HepG2 (cell line): ENCODE measurements around the gene SFT2D1. TPM values are rescaled to one million over a fixed set of nuclear protein-coding genes. Genes with fewer than 3 reads are reported as not detected.

ENCODE experiments used
- FOXP1 ChIP-seq, 2 experiments: fragments of 450-650 bp in 1 of 2; IDR thresholded peaks; 2 replicates each; pipeline ENCODE4 v1.6.1; 2017 to 2018; ENCODE audit warnings: antibody characterized with exemption in 1 of 2
- HDAC2 ChIP-seq: sonication (generic); formaldehyde crosslinking; IDR thresholded peaks from 2 replicates; pipeline ENCODE4 v1.4.0; 2020; ENCODE audit warnings: missing genetic modification reagents
- ISX ChIP-seq: sonication (generic); formaldehyde crosslinking; conservative IDR thresholded peaks from 2 replicates; pipeline ENCODE4 v1.5.0; 2020; ENCODE audit warnings: missing genetic modification reagents
- MIXL1 ChIP-seq: IDR thresholded peaks from 2 replicates; pipeline ENCODE4 v1.6.1; 2016
- MYNN ChIP-seq: sonication (generic); formaldehyde crosslinking; IDR thresholded peaks from 2 replicates; pipeline ENCODE4 v1.4.0; 2020; ENCODE audit warnings: mild to moderate bottlenecking, low read depth, missing genetic modification reagents
- POLR2AphosphoS2 ChIP-seq: IDR thresholded peaks from 2 replicates; pipeline ENCODE4 v1.6.1; 2011; ENCODE audit warnings: low read depth, low read length, improper control_type of control experiment
- SIN3B ChIP-seq: fragments of 150-350 bp; IDR thresholded peaks from 2 replicates; pipeline ENCODE4 v1.6.1; 2014; ENCODE audit warnings: low read length
- SMAD1 ChIP-seq: sonication (generic); formaldehyde crosslinking; IDR thresholded peaks from 2 replicates; pipeline ENCODE4 v1.4.0; 2020; ENCODE audit warnings: missing genetic modification reagents, low read depth, mild to moderate bottlenecking, borderline replicate concordance
- SOX6 ChIP-seq, 2 experiments: fragments of 450-650 bp in 1 of 2; sonication (generic) in 1 of 2; formaldehyde crosslinking in 1 of 2; IDR thresholded peaks; 2 replicates each; pipeline versions ENCODE4 v1.4.0 to v1.6.1; 2017 to 2020; ENCODE audit warnings: antibody characterized with exemption in 1 of 2, mild to moderate bottlenecking in 1 of 2, missing genetic modification reagents in 1 of 2
- SRSF1 ChIP-seq: fragments of 200-400 bp; formaldehyde crosslinking; optimal IDR thresholded peaks from 2 replicates; pipeline ENCODE3; 2017; ENCODE audit warnings: mild to moderate bottlenecking, low read depth, low read length, moderate library complexity
- U2AF2 ChIP-seq: fragments of 200-400 bp; formaldehyde crosslinking; IDR thresholded peaks from 2 replicates; pipeline ENCODE4 v1.6.1; 2017; ENCODE audit warnings: low read depth, mild to moderate bottlenecking, low read length
- ZFP1 ChIP-seq: IDR thresholded peaks from 2 replicates; pipeline ENCODE4 v1.6.1; 2016
- ZNF12 ChIP-seq: sonication (generic); formaldehyde crosslinking; IDR thresholded peaks from 2 replicates; pipeline ENCODE4 v1.5.0; 2020; ENCODE audit warnings: missing genetic modification reagents
- ZNF263 ChIP-seq: sonication (generic); formaldehyde crosslinking; IDR thresholded peaks from 2 replicates; pipeline ENCODE4 v1.4.0; 2020; ENCODE audit warnings: missing genetic modification reagents
- ZNF674 ChIP-seq: sonication (generic); formaldehyde crosslinking; IDR thresholded peaks from 2 replicates; pipeline ENCODE4 v1.5.0; 2020; ENCODE audit warnings: low read depth, mild to moderate bottlenecking, missing genetic modification reagents
- ZNF816 ChIP-seq: sonication (generic); formaldehyde crosslinking; IDR thresholded peaks from 2 replicates; pipeline ENCODE4 v1.8.0; 2022; ENCODE audit warnings: missing genetic modification reagents, mild to moderate bottlenecking, borderline replicate concordance
- ZSCAN21 ChIP-seq: sonication (generic); formaldehyde crosslinking; IDR thresholded peaks from 2 replicates; pipeline ENCODE4 v1.8.0; 2022; ENCODE audit warnings: mild to moderate bottlenecking, missing genetic modification reagents, moderate library complexity, borderline replicate concordance
- polyA plus RNA-seq, 8 experiments: library from polyadenylated mRNA; depleted of rRNA in 3 of 8; stranded (reverse) in 7 of 8; unstranded in 1 of 8; fragments of >200 nt; fragmentation: Illumina TruSeq in 4 of 8; extraction: Trizol in 4 of 8; gene quantifications; 2 replicates each; pipeline versions ENCODE4 v1.2.1 to v1.2.3, GENCODE V29; 2011 to 2016; ENCODE audit warnings: low read depth in 4 of 8, missing spikeins in 1 of 8, mixed read lengths in 1 of 8; ENCODE audit not compliant: insufficient read depth in 1 of 8
- total RNA-seq, 5 experiments: library from RNA; depleted of rRNA; stranded (reverse); fragments of >200 nt; fragmentation: Illumina TruSeq; extraction: Trizol; gene quantifications; 2 replicates each; pipeline ENCODE4 v1.2.3, GENCODE V29; 2016; ENCODE audit warnings: low read depth in 1 of 5
- TF ChIP-seq, protein P1 (sequence below): sonication (generic); formaldehyde crosslinking; IDR thresholded peaks from 2 replicates; pipeline ENCODE4 v1.5.0; 2020; ENCODE audit warnings: mild to moderate bottlenecking, missing genetic modification reagents
- TF ChIP-seq, protein P2 (sequence below): sonication (generic); formaldehyde crosslinking; IDR thresholded peaks from 2 replicates; pipeline ENCODE4 v1.5.1; 2020; ENCODE audit warnings: missing genetic modification reagents, mild to moderate bottlenecking, borderline replicate concordance
- TF ChIP-seq, protein P3 (sequence below), 2 experiments: sonication (generic) in 1 of 2; formaldehyde crosslinking in 1 of 2; IDR thresholded peaks; 2 replicates each; pipeline versions ENCODE4 v1.4.0 to v1.6.1; 2018 to 2020; ENCODE audit warnings: missing genetic modification reagents in 2 of 2, borderline replicate concordance in 1 of 2, low read depth in 1 of 2, mild to moderate bottlenecking in 1 of 2, missing biosample characterization in 1 of 2
- TF ChIP-seq, protein P4 (sequence below): sonication (generic); formaldehyde crosslinking; IDR thresholded peaks from 2 replicates; pipeline ENCODE4 v1.4.0; 2020; ENCODE audit warnings: mild to moderate bottlenecking, missing genetic modification reagents

Gene SFT2D1
- total and polyA plus RNA-seq, 2 of the 13 experiments (the other 11 are each of a cell fraction or from before 2014, with no cell fraction given), result 115 to 147 TPM

GRCh38 chr6:166382933-166383801, 40.8 kb upstream of the SFT2D1 start, which contains the start of gene MPC1 (continued):
- TF ChIP-seq, protein P1, sequence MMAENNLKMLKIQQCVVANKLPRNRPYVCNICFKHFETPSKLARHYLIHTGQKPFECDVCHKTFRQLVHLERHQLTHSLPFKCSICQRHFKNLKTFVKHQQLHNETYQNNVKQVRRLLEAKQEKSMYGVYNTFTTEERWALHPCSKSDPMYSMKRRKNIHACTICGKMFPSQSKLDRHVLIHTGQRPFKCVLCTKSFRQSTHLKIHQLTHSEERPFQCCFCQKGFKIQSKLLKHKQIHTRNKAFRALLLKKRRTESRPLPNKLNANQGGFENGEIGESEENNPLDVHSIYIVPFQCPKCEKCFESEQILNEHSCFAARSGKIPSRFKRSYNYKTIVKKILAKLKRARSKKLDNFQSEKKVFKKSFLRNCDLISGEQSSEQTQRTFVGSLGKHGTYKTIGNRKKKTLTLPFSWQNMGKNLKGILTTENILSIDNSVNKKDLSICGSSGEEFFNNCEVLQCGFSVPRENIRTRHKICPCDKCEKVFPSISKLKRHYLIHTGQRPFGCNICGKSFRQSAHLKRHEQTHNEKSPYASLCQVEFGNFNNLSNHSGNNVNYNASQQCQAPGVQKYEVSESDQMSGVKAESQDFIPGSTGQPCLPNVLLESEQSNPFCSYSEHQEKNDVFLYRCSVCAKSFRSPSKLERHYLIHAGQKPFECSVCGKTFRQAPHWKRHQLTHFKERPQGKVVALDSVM (CRISPR knock-in tag), result peak; percentile 50
- TF ChIP-seq ISX (CRISPR knock-in tag), result peak; percentile 19; the same call in 1 of the 2 replicates
- TF ChIP-seq, protein P2, sequence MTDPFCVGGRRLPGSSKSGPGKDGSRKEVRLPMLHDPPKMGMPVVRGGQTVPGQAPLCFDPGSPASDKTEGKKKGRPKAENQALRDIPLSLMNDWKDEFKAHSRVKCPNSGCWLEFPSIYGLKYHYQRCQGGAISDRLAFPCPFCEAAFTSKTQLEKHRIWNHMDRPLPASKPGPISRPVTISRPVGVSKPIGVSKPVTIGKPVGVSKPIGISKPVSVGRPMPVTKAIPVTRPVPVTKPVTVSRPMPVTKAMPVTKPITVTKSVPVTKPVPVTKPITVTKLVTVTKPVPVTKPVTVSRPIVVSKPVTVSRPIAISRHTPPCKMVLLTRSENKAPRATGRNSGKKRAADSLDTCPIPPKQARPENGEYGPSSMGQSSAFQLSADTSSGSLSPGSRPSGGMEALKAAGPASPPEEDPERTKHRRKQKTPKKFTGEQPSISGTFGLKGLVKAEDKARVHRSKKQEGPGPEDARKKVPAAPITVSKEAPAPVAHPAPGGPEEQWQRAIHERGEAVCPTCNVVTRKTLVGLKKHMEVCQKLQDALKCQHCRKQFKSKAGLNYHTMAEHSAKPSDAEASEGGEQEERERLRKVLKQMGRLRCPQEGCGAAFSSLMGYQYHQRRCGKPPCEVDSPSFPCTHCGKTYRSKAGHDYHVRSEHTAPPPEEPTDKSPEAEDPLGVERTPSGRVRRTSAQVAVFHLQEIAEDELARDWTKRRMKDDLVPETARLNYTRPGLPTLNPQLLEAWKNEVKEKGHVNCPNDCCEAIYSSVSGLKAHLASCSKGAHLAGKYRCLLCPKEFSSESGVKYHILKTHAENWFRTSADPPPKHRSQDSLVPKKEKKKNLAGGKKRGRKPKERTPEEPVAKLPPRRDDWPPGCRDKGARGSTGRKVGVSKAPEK (CRISPR knock-in tag), result no peak
- peak; percentile 65; the same call in 1 of the 2 replicates for TF ChIP-seq POLR2AphosphoS2
- no peak for TF ChIP-seq U2AF2
- peak; percentile 53 for TF ChIP-seq ZNF263 (CRISPR knock-in tag)
- TF ChIP-seq SMAD1, result peak; percentile 67; the same call in 1 of the 2 replicates
- no peak; the same call in 1 of the 2 replicates for TF ChIP-seq ZNF12 (CRISPR knock-in tag)
- TF ChIP-seq MYNN (CRISPR knock-in tag), result no peak
- TF ChIP-seq SOX6 (IDR thresholded peaks at IDR 0.05), result no peak
- TF ChIP-seq SOX6 (CRISPR knock-in tag; IDR thresholded peaks at IDR 0.05), result no peak
- TF ChIP-seq ZNF816 (CRISPR knock-in tag), result no peak
- TF ChIP-seq, protein P3, sequence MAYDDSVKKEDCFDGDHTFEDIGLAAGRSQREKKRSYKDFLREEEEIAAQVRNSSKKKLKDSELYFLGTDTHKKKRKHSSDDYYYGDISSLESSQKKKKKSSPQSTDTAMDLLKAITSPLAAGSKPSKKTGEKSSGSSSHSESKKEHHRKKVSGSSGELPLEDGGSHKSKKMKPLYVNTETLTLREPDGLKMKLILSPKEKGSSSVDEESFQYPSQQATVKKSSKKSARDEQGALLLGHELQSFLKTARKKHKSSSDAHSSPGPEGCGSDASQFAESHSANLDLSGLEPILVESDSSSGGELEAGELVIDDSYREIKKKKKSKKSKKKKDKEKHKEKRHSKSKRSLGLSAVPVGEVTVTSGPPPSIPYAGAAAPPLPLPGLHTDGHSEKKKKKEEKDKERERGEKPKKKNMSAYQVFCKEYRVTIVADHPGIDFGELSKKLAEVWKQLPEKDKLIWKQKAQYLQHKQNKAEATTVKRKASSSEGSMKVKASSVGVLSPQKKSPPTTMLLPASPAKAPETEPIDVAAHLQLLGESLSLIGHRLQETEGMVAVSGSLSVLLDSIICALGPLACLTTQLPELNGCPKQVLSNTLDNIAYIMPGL (CRISPR knock-in tag; IDR thresholded peaks at IDR 0.05; ENCODE audit: borderline replicate concordance in 1 of 2, low read depth in 1 of 2), result peak in 1 of 2 experiments; percentile 83; a peak in 3 of 4 replicates
- TF ChIP-seq ZFP1 (CRISPR knock-in tag), result no peak
- TF ChIP-seq, protein P4, sequence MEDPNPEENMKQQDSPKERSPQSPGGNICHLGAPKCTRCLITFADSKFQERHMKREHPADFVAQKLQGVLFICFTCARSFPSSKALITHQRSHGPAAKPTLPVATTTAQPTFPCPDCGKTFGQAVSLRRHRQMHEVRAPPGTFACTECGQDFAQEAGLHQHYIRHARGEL (CRISPR knock-in tag), result no peak
- peak; percentile 64; the same call in 1 of the 2 replicates for TF ChIP-seq ZNF674 (CRISPR knock-in tag)
- peak; percentile 95 for TF ChIP-seq ZSCAN21
- peak; percentile 63; the same call in 1 of the 2 replicates for TF ChIP-seq HDAC2 (CRISPR knock-in tag)
- TF ChIP-seq SRSF1, result peak; percentile 33
- TF ChIP-seq SIN3B, result peak; percentile 51; the same call in 1 of the 2 replicates
- peak; percentile 77 for TF ChIP-seq MIXL1 (CRISPR knock-in tag)
- TF ChIP-seq FOXP1 (IDR thresholded peaks at IDR 0.05), result no peak
- TF ChIP-seq FOXP1 (CRISPR knock-in tag; IDR thresholded peaks at IDR 0.05), result no peak
